HG02798 (cell line): ENCODE results near the gene GABRR1.
"Not testable (repeated sequence)": the region's sequence is repeated elsewhere in the genome, so short reads cannot be mapped to it uniquely, and the experiment has no call there.

Experiments
- ATAC-seq: cut with Tn5 transposase; IDR thresholded peaks from one replicate; pipeline ENCODE4 v1.9.1; 2021; ENCODE audit warnings: mild to moderate bottlenecking; ENCODE audit not compliant: unreplicated experiment, poor library complexity

GABRR1 gene

DNA sequence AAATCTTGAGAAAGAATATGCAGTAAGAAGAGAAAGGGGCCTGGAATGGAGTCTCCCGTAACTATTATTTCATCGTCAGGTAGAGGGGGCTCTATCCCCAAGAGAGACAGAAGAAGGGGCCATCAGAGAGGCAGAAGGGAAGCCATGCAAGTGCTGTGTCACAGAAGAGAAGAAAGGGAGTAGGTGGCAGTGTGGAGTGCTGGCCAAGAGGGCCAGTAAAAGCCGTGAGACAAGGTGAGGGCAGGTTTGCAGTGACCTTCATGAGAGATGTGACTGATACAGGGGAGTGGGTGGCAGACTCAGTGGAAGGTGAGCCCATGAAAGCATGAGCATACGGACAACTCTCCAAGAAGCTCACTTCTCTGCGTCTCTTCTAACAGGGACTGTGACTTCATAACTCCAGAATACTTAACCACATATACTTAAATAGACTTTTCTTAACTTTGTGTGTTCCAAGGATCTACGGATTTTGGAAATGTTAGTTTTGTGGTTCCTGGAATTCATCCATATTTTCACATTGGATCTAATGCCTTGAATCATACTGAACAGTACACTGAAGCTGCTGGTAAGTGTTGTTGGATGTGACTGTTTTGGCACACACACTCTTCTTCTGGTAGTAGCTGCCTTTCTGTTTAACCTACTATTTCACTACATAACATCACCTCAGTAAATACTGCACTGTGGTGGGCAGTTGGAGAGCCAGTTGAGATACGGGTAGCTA, 55.7 kb downstream of the GABRR1 start:
- no peak for ATAC-seq

DNA sequence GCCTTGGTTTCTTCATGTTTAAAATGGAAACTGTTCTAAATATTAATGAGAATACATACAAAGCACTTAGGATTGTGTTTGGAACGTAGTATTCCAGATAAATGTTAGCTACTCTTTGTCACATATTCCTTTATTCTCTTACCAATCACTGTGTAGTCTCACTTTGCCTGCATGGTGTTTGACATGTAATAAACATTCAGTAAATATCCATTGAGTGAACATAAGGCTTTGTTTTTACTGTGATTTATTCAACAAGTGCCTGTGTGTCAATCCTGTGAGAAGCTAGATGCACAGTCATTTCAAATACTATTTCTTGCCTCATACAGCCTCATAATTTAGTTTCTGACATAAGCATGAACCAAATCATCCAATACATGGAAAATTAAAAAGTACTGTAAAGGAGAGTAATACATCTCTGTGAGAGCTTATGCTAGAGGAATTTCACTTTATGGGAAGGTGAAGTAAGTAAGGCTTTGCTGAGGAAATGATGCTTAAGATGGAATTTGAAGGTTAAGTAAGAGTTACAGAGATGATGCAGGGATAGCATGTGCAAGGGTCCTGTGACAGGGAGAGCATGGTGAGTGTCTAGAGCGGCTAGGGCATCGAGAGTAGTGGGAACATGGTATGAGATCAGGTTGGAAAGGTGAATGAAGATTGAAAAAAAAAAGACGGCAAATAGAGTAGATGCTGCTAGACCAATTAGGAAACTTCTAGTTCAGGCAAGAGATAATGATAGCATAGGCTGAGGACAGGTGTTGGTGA, 56.6 kb downstream of the GABRR1 start:
- no peak for ATAC-seq

DNA sequence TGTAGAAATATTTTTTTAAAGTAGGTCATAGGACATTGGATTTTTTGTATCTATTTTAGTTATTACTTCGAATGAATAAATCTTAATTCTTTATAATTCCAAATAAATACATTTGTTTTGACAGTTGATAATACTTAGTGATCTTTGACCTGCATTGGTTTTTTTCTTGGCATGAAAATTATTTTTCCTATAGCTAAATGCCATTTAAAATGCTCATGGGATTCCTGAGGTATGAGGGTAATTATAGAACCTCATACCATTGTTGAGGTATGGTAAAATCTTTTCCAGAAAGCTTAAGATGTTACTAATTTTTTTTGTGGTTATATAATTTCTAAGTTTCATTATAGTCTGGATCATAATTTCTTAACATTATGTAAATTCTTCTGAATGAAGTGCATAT, 63.0 kb downstream of the GABRR1 start:
- ATAC-seq = no peak

DNA sequence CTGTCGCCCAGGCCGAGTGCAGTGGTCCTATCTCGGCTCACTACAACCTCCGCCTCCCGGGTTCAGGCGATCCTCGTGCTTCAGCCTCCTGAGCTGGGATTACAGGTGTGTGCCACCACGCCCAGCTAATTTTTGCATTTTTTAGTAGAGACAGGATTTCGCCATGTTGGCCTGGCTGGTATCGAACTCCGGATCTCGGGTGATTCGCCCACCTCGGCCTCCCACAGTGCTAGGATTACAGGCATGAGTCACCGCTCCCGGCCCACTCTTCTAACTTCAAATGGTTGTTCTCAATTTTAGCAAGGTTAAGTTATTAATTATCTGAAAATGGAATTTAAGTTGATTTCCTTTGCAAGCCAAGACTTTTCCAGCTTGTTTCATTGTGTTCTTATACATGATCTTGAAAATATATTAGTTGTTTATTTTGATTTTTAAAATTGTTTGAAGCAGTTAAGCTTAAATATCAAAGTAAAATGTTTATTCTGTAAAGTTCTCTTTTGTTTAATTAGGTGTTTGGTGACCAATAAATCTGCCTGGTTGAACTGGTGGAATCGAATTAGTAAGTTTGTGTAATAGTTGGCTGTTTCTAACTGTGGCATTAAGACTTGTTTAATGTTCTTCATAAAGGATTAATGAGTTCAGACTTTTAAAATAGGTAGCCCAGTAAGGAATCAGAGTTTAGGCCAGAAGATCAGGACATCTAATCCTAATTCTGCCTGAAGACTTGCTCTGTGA, 69.0 kb downstream of the GABRR1 start:
- ATAC-seq = no peak

DNA sequence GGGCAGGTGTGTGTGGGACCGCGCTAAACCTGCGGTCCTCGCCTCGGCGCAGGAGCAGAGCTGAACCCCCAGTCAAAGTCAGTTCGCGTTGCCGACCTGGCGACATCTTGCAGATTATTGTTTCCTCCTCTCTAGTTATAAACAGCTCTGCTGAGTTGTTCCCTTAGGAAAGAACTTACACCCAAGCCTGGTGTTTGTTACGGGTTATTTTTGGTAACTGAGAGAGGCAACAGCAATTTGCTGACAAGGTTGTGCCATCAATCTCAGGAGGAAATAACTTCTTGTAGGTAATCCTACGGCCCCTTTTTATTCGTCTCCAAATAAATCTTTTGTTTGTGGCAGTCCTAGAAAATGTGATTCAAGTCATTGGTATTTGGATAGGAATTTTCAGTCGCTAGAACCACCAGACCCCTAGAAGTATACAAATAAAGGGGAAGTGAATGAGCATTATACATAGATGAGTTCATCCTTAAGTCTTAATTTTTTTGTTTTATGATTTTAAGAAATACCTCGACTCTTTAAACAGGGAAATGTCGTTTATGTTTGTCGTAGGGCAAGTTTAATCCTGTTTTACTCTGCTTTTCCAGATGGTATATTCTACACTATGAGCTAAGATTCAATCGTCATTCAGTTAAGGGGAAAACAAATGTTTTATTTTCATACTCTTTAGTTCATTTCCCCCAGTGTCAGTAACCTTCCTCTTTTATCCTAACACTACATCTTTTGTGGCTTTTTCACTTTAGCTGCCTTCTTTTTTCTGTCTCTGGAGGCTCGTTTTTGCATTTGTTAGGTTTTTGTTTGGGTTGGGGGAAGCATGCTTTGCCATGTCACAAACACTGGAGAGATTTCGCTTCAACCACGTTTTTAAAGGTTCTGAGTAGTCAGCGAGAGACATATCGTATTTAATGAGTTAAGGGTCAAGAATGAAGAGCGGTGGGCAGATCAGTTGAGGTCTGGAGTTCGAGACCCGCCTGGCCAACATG, 70.1 kb downstream of the GABRR1 start:
- no peak for ATAC-seq

DNA sequence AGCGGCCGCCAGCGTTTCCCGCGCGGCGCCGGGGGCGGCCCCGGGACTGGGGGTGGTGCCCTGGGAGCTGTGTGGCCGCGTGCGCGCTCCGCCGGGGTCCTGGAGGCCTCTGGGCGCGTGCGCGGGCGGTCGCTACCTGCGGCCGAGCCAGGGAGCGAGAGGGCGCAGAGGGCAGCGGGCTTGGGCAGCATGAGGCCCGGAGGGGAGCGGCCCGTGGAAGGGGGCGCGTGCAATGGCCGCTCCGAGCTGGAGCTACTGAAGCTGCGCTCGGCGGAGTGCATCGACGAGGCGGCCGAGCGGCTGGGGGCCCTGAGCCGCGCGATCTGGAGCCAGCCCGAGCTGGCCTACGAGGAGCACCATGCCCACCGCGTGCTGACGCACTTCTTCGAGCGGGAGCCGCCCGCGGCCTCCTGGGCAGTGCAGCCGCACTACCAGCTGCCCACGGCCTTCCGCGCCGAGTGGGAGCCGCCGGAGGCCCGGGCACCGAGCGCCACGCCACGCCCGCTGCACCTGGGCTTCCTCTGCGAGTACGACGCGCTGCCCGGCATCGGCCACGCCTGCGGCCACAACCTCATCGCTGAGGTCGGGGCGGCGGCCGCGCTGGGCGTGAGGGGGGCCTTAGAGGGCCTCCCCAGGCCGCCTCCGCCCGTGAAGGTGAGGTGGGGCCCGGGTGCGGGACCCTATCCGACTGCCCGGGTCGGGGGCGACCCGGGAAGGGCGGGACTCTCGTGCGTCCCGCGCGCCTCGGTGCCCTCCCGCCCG, 71.0 kb downstream of the GABRR1 start, which contains the start of gene PM20D2:
Gene PM20D2, plus strand, starts transcription at position 100 of the 762 bp plus-strand sequence. Its CDS starts 90 bp downstream, at position 190.
- ATAC-seq = peak; percentile 80

DNA sequence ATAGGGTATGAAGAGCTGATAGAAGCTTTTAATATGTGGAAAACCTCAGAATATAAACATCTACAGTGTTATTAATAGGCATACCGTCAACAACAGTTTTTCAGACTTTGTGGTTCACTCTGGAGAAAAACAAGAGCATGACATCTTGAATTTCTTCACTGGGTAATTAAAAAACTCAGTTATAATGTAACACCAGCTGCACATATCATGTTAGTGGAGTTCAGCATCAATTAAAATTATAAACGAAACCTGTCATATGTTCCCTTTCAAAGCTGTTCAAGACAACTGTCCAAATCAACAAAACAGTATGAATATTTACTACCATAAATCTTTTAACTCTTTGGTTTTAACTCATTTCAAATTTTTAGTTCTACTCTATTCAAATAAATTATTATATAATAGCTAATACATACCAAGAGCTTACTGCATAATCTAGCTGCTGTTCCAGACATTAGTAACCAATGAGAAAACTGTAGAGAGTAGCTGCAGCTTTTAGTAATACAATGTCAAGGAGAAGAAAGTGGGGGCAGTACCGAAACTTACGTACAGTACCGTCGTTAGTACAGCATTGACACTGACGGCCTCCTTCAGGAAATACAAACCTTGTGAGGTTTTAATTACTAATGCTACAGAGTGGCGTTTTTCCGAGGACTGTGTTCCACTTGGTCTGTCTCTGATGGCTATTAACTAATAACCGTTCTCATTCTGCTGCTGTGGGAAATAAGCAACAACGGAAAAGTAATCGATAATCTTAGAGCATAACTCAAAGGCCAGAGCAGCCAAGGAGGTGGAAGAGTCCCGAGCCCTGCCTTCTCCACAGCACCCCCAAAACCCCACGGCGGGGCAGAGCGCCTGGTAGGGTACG, 71.8 kb downstream of the GABRR1 start:
- ATAC-seq = peak; percentile 54

DNA sequence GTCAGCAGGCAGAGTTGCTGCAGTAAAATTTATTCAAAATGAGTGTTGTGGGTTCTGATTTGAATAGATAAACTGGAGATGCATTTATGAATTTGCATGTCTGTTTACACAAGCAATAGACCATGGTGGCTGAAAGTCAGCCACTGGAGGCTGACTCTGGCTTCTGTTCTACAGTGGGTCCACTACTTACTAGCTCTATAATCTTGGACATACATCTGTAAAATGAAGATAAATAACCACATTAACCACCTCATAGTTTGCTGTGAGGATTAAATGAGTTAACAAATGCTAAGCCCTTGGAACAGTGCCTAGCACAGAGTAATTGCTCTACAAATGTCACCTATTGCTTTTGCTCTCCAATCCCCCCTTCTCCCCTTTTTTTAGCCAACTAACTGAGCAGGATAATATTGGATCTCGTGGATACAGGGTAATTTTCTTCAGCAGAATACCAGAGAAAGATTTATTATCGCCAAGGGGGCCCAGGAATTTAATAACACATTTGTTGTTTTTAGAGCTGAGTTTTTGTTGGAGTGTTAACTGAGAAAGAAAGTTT, 72.7 kb downstream of the GABRR1 start:
- ATAC-seq = peak; percentile 32

DNA sequence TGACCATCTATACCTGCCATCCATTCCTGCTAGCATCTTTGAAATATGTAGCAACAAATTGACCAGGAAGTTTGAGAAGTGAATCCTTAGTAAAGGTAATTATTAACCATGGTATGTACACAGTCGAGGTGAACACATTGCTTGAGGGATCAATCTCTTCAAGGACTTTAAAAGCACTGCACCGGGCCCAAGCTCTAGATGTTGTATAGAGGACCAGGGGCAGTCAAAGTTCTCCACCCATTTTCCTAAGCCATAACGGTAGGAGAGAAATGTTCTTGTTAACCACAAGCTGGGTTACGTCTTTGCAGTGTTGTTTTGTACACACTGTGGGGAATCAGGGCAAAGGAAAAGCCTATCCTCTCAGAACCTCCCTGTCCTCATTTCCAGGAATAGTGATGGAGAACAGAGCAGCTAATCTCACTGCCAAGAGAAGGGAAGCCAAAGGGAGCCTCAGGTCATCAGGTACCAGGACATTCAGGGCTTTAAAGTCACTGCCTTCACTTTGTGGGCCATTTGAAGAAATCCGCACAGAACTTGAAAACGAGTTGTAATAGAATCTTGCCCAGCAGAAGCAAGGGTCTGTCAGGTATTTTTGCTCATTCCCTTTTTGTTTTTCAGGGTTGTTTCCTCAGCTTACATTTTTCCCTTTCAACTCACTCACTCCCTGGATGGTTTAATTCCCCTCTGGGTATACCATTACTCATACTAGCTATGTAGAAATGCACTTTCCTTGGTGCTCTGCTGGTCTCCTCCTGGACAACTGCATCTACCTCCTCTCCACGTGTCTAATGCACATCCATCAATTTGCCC, 76.6 kb downstream of the GABRR1 start:
- ATAC-seq = no peak

DNA sequence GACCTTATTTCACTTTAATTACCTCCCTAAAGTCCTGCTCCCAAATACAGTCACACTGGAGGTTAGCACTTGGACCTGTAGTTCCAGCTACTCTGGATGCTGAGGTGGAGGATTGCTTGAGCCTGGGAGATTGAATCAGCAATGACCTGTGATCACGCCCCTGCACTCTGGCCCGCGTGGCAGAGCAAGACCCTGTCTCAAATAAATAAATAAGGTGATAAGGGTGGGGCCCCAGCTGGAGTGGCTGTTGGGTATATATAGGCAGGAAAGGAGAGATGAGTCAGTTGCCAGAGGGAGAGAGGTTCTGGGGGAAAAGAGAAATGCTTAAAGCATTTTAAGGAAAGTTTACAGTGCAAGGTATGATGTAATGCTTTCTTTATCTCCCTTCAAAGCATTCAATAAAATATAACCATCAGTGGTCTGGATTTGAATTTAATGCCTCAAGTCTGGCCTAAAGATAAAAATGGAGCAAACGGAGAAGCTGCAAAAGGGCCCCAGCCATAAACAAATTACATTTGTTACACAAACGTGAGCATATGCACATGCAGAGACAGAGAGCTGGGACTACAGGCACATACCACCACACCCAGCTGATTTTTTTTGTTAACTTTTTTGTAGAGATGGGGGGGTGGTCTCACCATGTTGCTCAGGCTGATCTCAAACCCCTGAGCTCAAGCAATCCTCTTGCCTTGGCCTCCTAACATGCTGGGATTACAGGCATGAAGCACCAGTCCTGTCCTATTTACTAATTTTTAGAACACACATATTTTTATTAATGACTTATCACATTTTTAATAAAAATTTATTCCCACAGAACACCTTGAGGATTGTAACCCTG, 77.4 kb downstream of the GABRR1 start:
- ATAC-seq = no peak

DNA sequence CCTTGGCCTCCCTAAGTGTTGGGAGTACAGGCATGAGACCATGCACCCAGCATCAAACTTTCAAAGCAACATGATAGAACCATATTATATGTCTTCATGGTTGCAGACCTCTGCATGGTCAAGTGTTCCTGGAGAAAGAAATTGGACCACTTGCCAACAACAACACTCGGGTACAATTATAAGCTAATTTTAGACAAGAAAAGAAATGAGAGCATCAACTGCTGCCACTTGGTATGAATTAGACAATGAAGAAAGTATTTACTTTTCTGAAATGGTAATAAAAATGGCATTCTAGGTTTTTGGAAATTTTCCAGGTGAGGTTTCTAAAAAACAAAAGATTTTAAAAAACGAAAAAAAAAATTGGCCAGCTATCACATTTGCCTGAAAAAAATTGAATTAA, 79.0 kb downstream of the GABRR1 start:
- ATAC-seq = no peak

DNA sequence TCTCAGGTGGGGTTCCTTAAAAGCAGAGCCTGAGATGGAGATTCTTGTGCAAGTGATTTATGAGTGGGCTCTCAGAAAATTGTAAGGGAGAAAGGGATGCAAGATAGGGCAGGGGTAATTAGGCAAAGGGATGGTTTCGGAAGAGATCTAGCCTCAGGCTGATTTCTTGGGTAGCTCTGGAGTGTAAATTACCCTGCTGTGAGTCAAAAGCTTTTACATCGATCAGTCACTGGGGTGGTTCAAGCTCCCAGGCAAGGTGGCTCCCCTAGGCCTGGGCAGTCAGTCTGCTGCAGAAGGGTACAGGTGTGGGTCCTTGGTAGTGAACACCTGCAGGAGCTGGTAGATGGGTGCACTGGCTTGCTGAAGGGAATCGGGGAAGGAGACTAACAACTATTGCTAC, 82.4 kb downstream of the GABRR1 start:
- no peak for ATAC-seq

DNA sequence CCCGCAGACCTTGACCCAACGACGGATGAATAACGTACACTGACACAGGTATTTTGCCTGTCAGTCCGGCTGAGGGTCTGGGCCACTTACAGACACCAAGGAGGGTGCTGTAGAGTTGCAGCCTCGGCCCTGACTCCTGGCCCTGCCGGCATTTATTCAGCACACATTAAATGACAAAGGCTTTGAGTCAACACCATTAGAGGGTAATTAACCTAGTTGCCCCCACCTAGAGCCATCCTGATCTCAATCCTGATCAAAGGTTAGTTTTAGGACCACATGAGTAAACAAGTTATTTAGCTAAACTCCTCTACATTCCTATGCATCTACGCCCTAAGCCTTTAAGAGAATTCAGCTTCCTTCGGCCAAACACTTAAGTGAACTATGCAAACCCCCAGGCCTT, 83.2 kb downstream of the GABRR1 start:
- no peak for ATAC-seq

DNA sequence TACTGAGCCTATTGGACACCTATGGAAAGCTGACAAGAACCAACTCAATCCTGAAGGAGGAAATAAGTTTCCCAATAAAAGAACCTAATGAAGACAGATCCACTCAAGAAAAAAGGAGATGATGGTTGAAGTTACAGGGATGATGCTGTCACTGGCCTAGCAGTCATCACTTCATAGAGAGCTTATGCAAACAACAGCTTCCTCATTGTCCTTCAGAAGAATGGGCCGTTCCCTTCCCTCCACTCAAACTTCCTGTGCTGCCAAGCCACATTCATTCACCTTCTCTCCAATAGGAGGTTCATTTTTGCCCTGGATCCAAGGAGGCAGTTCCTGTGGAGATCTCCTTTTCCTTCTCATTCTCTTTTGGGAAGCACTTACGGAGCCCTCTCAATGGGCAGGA, 85.1 kb downstream of the GABRR1 start:
- ATAC-seq = no peak

DNA sequence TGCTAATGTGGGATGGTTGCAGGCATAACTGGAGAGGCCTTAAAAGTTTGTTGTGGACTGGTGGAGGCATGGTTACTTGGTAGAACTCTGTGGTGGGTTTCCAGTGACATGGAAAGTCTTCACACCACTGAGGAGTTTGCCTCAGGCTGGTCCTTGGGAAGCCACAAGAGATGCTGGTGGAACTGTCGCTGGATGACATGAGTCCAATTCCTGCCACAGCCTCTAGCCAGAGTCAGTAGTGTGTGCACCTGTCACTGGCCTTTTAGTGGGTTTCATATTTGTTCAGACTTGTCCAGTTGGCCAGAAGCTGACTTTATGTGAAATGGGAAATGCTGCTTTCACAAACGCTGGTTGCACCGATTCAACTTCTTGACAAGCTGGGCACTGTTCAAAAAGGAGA, 85.6 kb downstream of the GABRR1 start:
- ATAC-seq = no peak

DNA sequence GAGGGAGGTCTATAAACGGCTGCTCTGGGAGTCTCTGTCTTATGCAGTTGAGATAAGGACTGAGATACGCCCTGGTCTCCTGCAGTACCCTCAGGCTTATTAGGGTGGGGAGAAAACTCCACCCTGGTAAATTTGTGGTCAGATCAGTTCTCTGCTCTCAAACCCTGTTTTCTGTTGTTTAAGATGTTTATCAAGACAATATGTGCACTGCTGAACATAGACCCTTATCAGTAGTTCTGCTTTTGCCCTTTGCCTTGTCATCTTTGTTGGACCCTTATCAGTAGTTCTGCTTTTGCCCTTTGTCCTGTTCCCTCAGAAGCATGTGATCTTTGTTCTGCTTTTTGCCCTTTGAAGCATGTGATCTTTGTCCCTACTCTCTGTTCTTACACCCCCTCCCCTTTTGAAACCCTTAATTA, 88.9 kb downstream of the GABRR1 start:
- not testable (repeated sequence) for ATAC-seq
